Stomach (tissue), 9 donors: ENCODE measurements around the gene TBX2. TPM values are rescaled to one million over a fixed set of nuclear protein-coding genes. Genes with fewer than 3 reads are reported as not detected.
"Not testable (repeated sequence)": the region's sequence is repeated elsewhere in the genome, so short reads cannot be mapped to it uniquely, and the experiment has no call there.

Experiments used
- DNase-seq, 2 donors: peaks; one replicate each; pipeline versions ENCODE4 v3.0.0 to v3.0.0-alpha.2; 2013 to 2019
- H3K27ac ChIP-seq, 5 donors: fragments of 200-600 bp in 4 of 5; sonication (generic) in 4 of 5; one replicate each; pipeline ENCODE4 v1.5.1; 2013 to 2019; ENCODE audit warnings: mild to moderate bottlenecking in 1 of 5, moderate library complexity in 1 of 5
- H3K27me3 ChIP-seq, 3 donors: fragments of 200-600 bp; sonication (generic); one replicate each; pipeline ENCODE4 v1.5.1; 2017 to 2019; ENCODE audit warnings: mixed run types in 1 of 3
- H3K36me3 ChIP-seq, 4 donors: fragments of 200-600 bp; sonication (generic); 1 replicate in 3 of 4; 2 replicates in 1 of 4; pipeline ENCODE4 v1.5.1; 2016 to 2019
- H3K4me1 ChIP-seq, 4 donors: fragments of 200-600 bp; sonication (generic); one replicate each; pipeline ENCODE4 v1.5.1; 2016 to 2019
- H3K4me3 ChIP-seq, 4 donors: fragments of 200-600 bp; sonication (generic) in 3 of 4; one replicate each; pipeline ENCODE4 v1.5.1; 2016 to 2019; ENCODE audit warnings: mild to moderate bottlenecking in 1 of 4
- H3K9me3 ChIP-seq, 4 donors: fragments of 200-600 bp; sonication (generic); one replicate each; pipeline ENCODE4 v1.5.1; 2016 to 2019
- CTCF ChIP-seq, 7 experiments: fragments of 450-650 bp in 4 of 7; fragments of 200-600 bp in 3 of 7; sonication (generic) in 3 of 7; IDR thresholded peaks; one replicate each; pipeline ENCODE4 v1.5.1; 2016 to 2019; ENCODE audit warnings: antibody characterized with exemption in 7 of 7, control low read depth in 2 of 7, mild to moderate bottlenecking in 1 of 7
- EP300 ChIP-seq: sonication (generic); formaldehyde crosslinking; IDR thresholded peaks from one replicate; pipeline ENCODE4 v1.6.1; 2017; ENCODE audit warnings: antibody characterized with exemption
- POLR2A ChIP-seq, 4 donors: fragments of 450-650 bp; IDR thresholded peaks; one replicate each; pipeline ENCODE4 v1.6.1; 2016; ENCODE audit warnings: antibody characterized with exemption in 4 of 4, control low read depth in 2 of 4, mild to moderate bottlenecking in 1 of 4, moderate library complexity in 1 of 4
- POLR2AphosphoS5 ChIP-seq, 3 donors: sonication (generic); formaldehyde crosslinking; IDR thresholded peaks; one replicate each; pipeline ENCODE4 v1.6.1; 2016; ENCODE audit warnings: antibody characterized with exemption in 3 of 3
- WGBS, 5 donors: extraction: QIAGEN DNeasy Blood & Tissue Kit in 3 of 5; methylation state at CpG; one replicate each; pipeline versions ENCODE4 v1.1.5 to v1.1.7; 2013 to 2018; 5-methylcytosine and 5-hydroxymethylcytosine counted together
- intact Hi-C: fragments of 100-400 bp; cut with DNase I; formaldehyde crosslinking; loops from one replicate; pipeline ENCODE4 v1.15.1; 2023; ENCODE audit warnings: low total_unique reads
- polyA plus RNA-seq, 3 donors: library from polyadenylated mRNA; stranded (reverse); fragments of 200-250 nt; gene quantifications; one replicate each; pipeline ENCODE4 v1.2.3, GENCODE V29; 2013
- total RNA-seq, 5 donors: library from RNA; depleted of rRNA; stranded (reverse); fragments of >200 nt; gene quantifications; one replicate each; pipeline versions ENCODE4 v1.1.0 to v1.2.3, GENCODE V29; 2014 to 2016
- donor health status: healthy with polysubstance abuse.
- donor health status: Bipolar disorder and iron deficiency.
- donor health status: healthy.

TBX2 gene
- total and polyA plus RNA-seq, 8 donors, result 0.58 to 31.6 (median 22.1) TPM

GRCh38 chr17:61447358-61447757, 47.7 kb downstream of the TBX2 start:
- H3K36me3 ChIP-seq, result no peaks in the 10 kb centered on the region
- no peak for DNase-seq
- no peak for TF ChIP-seq POLR2A (IDR thresholded peaks at IDR 0.05)
- no peak for TF ChIP-seq POLR2AphosphoS5 (IDR thresholded peaks at IDR 0.05)
- no peak for TF ChIP-seq CTCF (IDR thresholded peaks at IDR 0.05)
- no peak for TF ChIP-seq EP300
- H3K9me3 ChIP-seq, result peaks cover 0 to 10% (median 0%) of the 10 kb centered on the region in 4 donors
- H3K4me1 ChIP-seq, result peaks cover 11 to 13% (median 13%) of the 10 kb centered on the region in 4 donors
- H3K27ac ChIP-seq, result no peak overlapping the region
- intact Hi-C loops, result no loop called here
- H3K27me3 ChIP-seq, result peaks cover 15 to 77% (median 29%) of the 10 kb centered on the region in 3 donors
- no peak overlapping the region for H3K4me3 ChIP-seq

GRCh38 chr17:61448042-61448441, 48.4 kb downstream of the TBX2 start:
- no peak for TF ChIP-seq CTCF (IDR thresholded peaks at IDR 0.05)
- no peak for TF ChIP-seq EP300
- TF ChIP-seq POLR2AphosphoS5 (IDR thresholded peaks at IDR 0.05), result no peak
- no peak for TF ChIP-seq POLR2A (IDR thresholded peaks at IDR 0.05)
- H3K27ac ChIP-seq, result no peak overlapping the region
- intact Hi-C loops, result no loop called here
- H3K27me3 ChIP-seq, result peaks cover 21 to 78% (median 35%) of the 10 kb centered on the region in 3 donors
- 66 to 84% (median 81%) methylated on average over 2 of the region's 2 CpGs for WGBS, 5 donors
- no peak overlapping the region for H3K4me3 ChIP-seq
- no peak for DNase-seq
- peaks cover 16 to 18% (median 17%) of the 10 kb centered on the region in 4 donors for H3K4me1 ChIP-seq
- H3K36me3 ChIP-seq, result no peaks in the 10 kb centered on the region
- peaks cover 0 to 12% (median 0%) of the 10 kb centered on the region in 4 donors for H3K9me3 ChIP-seq

GRCh38 chr17:61449140-61449539, 49.5 kb downstream of the TBX2 start:
- intact Hi-C loops, DNase-seq, H3K27ac ChIP-seq, H3K4me3 ChIP-seq, H3K36me3 ChIP-seq: not testable (repeated sequence)
- peaks cover 18 to 21% (median 19%) of the 10 kb centered on the region in 4 donors for H3K4me1 ChIP-seq
- WGBS, 5 donors, result 78 to 95% (median 83%) methylated on average over 4 of the region's 4 CpGs
- H3K9me3 ChIP-seq, result peaks cover 0 to 13% (median 0%) of the 10 kb centered on the region in 4 donors
- peaks cover 25 to 78% (median 37%) of the 10 kb centered on the region in 3 donors for H3K27me3 ChIP-seq

GRCh38 chr17:61449707-61450640, 50.3 kb downstream of the TBX2 start:
- peaks cover 33 to 84% (median 46%) of the 10 kb centered on the region in 3 donors for H3K27me3 ChIP-seq
- no peaks in the 10 kb centered on the region for H3K36me3 ChIP-seq
- H3K9me3 ChIP-seq, result peaks cover 0 to 20% (median 0%) of the 10 kb centered on the region in 4 donors
- intact Hi-C loops, result no loop called here
- no peak overlapping the region for H3K4me3 ChIP-seq
- 69 to 82% (median 77%) methylated on average over 9 of the region's 9 CpGs for WGBS, 5 donors
- H3K4me1 ChIP-seq, result peaks cover 25 to 30% (median 27%) of the 10 kb centered on the region in 4 donors
- H3K27ac ChIP-seq, result no peak overlapping the region
- no peak for DNase-seq
- no peak for TF ChIP-seq POLR2AphosphoS5 (IDR thresholded peaks at IDR 0.05)
- TF ChIP-seq CTCF (IDR thresholded peaks at IDR 0.05), result no peak
- no peak for TF ChIP-seq POLR2A (IDR thresholded peaks at IDR 0.05)
- TF ChIP-seq EP300, result no peak
